GM21529 (cell line): Measurements from ENCODE around the gene GPRIN3.
"Not testable (repeated sequence)": the region's sequence is repeated elsewhere in the genome, so short reads cannot be mapped to it uniquely, and the experiment has no call there.

ENCODE experiments used
- ATAC-seq: cut with Tn5 transposase; IDR thresholded peaks from one replicate; pipeline ENCODE4 v1.9.1; 2021; ENCODE audit not compliant: unreplicated experiment

Gene GPRIN3

GRCh38 chr4:89221167-89221867 lies 86.3 kb downstream of the GPRIN3 start:
- no peak for ATAC-seq

GRCh38 chr4:89218587-89218986 lies 89.0 kb downstream of the GPRIN3 start:
- no peak for ATAC-seq

- ATAC-seq, result no peak
These were observed 90.0 kb downstream of the GPRIN3 start for GRCh38 chr4:89217604-89218003.

GRCh38 chr4:89216866-89217265 lies 90.7 kb downstream of the GPRIN3 start:
- ATAC-seq, result no peak

- ATAC-seq, result no peak
These were observed 91.2 kb downstream of the GPRIN3 start for GRCh38 chr4:89216422-89216821.

GRCh38 chr4:89215736-89216135 lies 91.9 kb downstream of the GPRIN3 start:
- no peak for ATAC-seq

- ATAC-seq, result no peak
These were observed 93.3 kb downstream of the GPRIN3 start for GRCh38 chr4:89214308-89214707.

GRCh38 chr4:89213382-89213701 lies 94.3 kb downstream of the GPRIN3 start:
- no peak for ATAC-seq

GRCh38 chr4:89212666-89213381 lies 94.8 kb downstream of the GPRIN3 start:
- no peak for ATAC-seq

- no peak for ATAC-seq
These were observed 103.0 kb downstream of the GPRIN3 start for GRCh38 chr4:89204624-89205023.

- no peak for ATAC-seq
These were observed 103.7 kb downstream of the GPRIN3 start for GRCh38 chr4:89203902-89204301.

- not testable (repeated sequence) for ATAC-seq
These were observed 108.2 kb downstream of the GPRIN3 start for GRCh38 chr4:89199394-89199793.

GRCh38 chr4:89197920-89198319 lies 109.7 kb downstream of the GPRIN3 start:
- no peak for ATAC-seq

GRCh38 chr4:89196745-89197144 lies 110.9 kb downstream of the GPRIN3 start:
- no peak for ATAC-seq

GRCh38 chr4:89196056-89196674 lies 111.4 kb downstream of the GPRIN3 start:
- no peak for ATAC-seq

GRCh38 chr4:89193843-89194242 lies 113.8 kb downstream of the GPRIN3 start:
- no peak for ATAC-seq
